ENCODE results near the gene PFKL. TPM values are rescaled to one million over a fixed set of nuclear protein-coding genes. Genes with fewer than 3 reads are reported as not detected.

The PFKL gene
- polyA plus RNA-seq, 1 donor = 49.5 TPM

GRCh38 chr21:44363278-44363677, 63.4 kb downstream of the PFKL start:
- DNase-seq (ENCODE audit: low read depth) = no peak

DNA sequence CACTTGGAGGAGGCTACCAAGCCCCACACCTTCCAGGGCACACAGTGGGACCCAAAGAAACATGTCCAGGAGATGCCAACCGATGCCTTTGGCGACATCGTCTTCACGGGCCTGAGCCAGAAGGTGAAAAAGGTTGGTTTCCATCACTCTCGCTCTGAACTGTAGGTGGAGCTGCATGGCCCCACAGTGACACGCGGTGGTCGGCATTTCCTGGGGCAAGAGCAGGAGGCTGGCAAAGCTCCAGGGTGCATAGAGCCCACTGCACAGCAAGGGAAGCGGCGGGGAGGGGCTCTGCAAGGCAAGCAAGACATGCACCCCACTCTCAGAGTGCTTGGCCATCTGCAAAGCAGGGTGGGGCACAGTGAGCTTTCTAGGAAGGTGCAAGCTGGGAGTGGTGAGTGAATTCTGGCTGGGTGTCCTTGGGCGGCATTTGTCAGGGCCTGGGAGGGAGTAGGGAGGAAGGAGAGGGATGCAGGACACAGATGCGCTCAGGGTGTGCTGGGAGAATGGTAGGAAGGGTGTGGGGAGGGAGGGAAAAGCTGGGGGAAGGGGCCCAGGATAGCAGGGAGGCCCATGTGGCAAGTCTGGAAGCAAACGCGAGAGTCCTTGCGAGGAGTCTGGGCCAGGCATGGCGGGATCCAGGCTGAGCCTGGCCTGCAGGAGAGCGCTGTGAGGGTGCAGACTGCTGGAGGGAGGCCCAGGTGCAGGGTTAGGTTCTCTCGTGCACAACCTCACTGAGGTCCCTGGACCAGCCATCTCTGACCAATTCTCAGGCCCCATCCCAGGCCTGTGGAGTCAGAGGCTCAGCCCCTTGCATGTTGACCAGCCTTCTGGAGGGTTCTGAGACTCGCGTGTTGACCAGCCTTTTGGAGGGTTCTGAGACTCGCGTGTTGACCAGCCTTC, 64.5 kb downstream of the PFKL start:
- DNase-seq (ENCODE audit: low read depth) = no peak

GRCh38 chr21:44365251-44365966, 65.6 kb downstream of the PFKL start:
- DNase-seq (ENCODE audit: low read depth) = no peak

DNA sequence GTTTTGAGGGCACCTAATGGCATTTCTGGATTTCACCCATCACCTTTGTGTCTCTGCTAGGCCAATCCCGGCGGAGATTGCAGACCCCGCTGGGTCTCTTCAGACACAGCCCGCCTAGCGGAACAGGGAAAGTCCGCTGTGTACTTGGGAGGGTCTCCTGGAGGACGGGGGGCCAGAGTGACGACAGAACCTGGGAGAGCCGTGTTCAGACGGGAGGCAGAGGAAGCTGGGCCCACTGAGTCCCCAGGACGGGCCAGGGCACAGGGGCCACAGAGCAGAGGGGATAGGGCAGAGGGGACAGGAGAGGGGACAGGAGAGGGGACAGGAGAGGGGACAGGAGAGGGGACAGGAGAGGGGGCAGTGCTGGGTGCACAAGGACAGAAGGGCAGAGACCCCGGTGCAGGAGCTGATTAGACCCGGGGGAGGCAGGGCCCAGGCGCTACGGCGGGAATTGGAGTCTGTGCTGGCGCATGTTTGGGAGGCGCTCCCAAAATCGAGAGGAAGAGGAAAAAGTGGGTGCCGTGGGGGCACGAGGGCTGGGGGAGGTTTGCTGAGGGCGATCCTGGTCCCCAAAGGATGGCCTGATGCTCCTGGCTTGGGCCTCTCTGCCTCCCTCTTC, 66.2 kb downstream of the PFKL start:
- no peak for DNase-seq (ENCODE audit: low read depth)

DNA sequence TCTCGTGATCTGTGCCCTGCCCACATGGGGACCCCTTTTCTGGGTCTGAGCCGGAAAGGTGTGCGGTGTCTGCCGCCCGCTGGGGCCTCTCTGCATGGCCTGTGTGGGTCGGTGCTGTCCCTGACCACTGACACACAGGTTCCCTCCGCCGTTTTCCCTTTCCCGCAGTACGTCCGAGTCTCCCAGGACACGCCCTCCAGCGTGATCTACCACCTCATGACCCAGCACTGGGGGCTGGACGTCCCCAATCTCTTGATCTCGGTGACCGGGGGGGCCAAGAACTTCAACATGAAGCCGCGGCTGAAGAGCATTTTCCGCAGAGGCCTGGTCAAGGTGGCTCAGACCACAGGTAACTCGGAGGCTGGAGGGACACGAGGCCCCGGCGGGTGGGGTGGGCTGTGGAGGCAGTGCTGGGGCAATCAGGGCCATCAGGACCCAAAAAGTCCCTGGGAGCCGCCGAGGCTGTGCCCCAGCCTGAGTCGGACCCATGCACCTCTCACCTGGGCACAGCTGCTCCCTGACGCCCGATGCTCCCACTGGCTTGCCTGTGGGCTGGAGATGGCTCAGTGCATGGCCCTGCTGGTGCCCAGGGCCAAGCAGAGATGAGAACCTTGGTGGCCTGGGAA, 66.8 kb downstream of the PFKL start:
- DNase-seq (ENCODE audit: low read depth) = no peak

DNA sequence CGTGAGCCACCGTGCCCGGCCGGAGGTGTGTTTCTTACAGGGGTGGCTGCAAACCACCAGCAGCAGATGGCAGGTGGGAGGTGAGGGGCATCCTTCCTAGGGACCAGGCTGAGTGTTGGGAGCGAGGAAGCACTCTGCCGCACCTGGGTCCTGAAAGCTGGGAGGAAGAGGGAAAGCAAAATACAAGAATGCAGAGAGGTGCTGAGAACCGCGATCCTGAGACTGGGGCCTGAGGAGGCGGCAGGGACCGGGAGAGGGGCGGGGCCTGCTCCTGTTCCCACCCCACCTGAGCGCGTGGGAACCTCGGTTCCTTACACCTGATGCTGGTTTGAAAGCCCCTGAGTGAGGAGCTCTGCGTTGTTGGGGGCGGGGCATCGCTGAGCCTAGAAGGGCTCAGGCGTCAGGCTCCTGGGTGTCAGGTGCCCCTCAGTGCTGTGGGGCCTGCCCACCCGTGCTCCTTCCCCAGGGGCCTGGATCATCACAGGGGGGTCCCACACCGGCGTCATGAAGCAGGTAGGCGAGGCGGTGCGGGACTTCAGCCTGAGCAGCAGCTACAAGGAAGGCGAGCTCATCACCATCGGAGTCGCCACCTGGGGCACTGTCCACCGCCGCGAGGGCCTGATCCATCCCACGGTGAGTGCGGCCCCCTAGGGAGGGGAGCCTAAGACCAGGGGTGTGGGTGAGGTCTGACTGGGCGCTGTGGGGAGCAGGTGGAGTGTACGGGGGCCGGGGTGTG, 69.0 kb downstream of the PFKL start:
- no peak for DNase-seq (ENCODE audit: low read depth)

GRCh38 chr21:44370027-44370735, 70.3 kb downstream of the PFKL start:
- DNase-seq (ENCODE audit: low read depth) = no peak

DNA sequence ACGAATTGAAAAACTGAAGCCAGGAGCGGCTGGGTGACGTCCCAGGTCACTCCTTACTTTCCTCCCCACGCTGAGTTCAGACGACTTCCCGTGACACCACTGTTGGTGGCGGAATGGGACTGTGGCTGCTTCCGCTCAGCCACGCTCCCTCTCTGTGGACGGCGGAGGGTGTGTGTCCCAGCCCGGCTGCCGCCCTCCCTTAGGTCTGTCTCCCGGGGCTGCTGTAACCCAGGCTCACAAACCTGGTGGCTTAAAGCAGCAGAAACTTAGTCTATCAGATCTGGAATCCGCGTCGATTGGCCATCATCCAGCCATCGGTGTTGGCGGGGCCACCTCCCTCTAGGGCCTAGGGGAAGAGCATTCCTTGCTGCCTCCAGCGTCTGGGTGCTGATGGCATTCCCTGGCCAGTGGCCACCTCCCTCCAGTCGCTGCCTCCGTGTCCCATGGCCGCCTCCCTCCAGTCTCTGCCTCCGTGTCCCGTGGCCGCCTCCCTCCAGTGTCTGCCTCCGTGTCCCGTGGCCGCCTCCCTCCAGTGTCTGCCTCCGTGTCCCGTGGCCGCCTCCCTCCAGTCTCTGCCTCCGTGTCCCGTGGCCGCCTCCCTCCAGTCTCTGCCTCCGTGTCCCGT, 71.0 kb downstream of the PFKL start:
- no peak for DNase-seq (ENCODE audit: low read depth)

GRCh38 chr21:44371596-44371995, 71.7 kb downstream of the PFKL start:
- no peak for DNase-seq (ENCODE audit: low read depth)

- DNase-seq (ENCODE audit: low read depth) = no peak
Observed at GRCh38 chr21:44372616-44373015, 72.8 kb downstream of the PFKL start.

GRCh38 chr21:44374601-44375280, 74.9 kb downstream of the PFKL start:
- DNase-seq (ENCODE audit: low read depth) = no peak

- no peak for DNase-seq (ENCODE audit: low read depth)
Observed at GRCh38 chr21:44375281-44375651, 75.4 kb downstream of the PFKL start.

DNA sequence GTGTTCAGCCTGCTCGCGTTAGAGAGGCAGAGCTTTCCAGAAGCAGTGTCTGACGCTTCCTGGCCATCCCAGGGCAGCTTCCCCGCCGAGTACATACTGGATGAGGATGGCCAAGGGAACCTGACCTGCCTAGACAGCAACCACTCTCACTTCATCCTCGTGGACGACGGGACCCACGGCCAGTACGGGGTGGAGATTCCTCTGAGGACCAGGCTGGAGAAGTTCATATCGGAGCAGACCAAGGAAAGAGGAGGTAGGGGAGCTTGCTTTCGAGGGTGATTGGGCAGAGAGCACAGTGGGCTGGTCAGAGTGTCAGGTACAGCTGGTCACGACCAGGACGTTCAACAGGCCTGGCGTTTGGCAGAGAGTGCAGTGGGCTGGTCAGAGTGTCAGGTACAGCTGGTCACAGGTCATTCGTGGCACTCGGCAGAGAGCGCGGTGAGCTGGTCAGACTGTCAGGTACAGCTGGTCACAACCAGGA, 75.9 kb downstream of the PFKL start:
- no peak for DNase-seq (ENCODE audit: low read depth)

DNA sequence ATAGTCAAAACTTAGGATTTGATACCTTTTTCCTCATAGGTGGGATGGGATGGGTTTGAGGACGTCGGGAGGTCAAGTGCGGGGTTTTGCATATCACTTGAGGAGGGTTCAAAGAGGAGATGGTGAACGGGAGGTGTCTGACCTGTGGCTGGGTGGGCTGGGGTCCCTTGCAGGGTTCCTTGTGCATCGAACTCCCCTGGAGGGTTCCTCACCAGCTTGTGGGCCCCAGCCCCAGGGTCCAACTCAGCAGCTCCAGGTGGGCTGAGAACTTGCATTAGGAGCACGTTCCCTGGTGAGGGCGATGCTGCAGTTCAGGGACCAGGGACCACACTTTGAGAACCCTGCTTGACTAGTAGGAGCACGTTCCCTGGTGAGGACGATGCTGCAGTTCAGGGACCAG, 76.8 kb downstream of the PFKL start:
- no peak for DNase-seq (ENCODE audit: low read depth)

Other genes starting within 250 kb of the PFKL start
- gene PWP2, start 192.7 kb upstream of the PFKL start, polyA plus RNA-seq (ENCODE audit: insufficient read length) = 1.6 TPM
- 13.9 TPM for gene GATD3, start 166.4 kb upstream of the PFKL start, polyA plus RNA-seq (ENCODE audit: insufficient read length)
- gene ICOSLG, start 59.1 kb upstream of the PFKL start, polyA plus RNA-seq (ENCODE audit: insufficient read length) = 6.3 TPM
- gene DNMT3L, start 38.2 kb upstream of the PFKL start, polyA plus RNA-seq (ENCODE audit: insufficient read length) = not detected
- gene AIRE, start 14.2 kb upstream of the PFKL start, polyA plus RNA-seq (ENCODE audit: insufficient read length) = not detected
- 16.5 TPM for gene CFAP410, start 39.3 kb downstream of the PFKL start, polyA plus RNA-seq (ENCODE audit: insufficient read length)
- gene TRPM2, start 53.6 kb downstream of the PFKL start, polyA plus RNA-seq (ENCODE audit: insufficient read length) = 1.5 TPM
- 2.2 TPM for gene LRRC3, start 155.5 kb downstream of the PFKL start, polyA plus RNA-seq (ENCODE audit: insufficient read length)
- gene KRTAP10-1, start 240.1 kb downstream of the PFKL start, polyA plus RNA-seq (ENCODE audit: insufficient read length) = not detected